GM12891 (cell line): ENCODE measurements around the gene GCK.

Experiments used
- DNase-seq: peaks from one replicate; pipeline ENCODE4 v3.0.0; 2011; ENCODE audit warnings: low spot score; ENCODE audit not compliant: insufficient read length
- FAIRE-seq: peaks from 2 replicates; lab custom pipeline; 2011; peaks lifted over from hg19 to GRCh38; lab: Jason Lieb, UNC
- PAX5 ChIP-seq: IDR thresholded peaks from 2 replicates; pipeline ENCODE4 v1.6.1; 2011; ENCODE audit warnings: low read length, moderate library complexity, mild to moderate bottlenecking; ENCODE audit not compliant: insufficient read depth, severe bottlenecking
- POLR2A ChIP-seq: IDR thresholded peaks from 2 replicates; pipeline ENCODE4 v1.6.1; 2011; ENCODE audit warnings: low read depth, low read length, control low read depth
- POLR2AphosphoS5 ChIP-seq: IDR thresholded peaks from 2 replicates; pipeline ENCODE4 v1.6.1; 2011; ENCODE audit warnings: low read depth, low read length, control low read depth
- POU2F2 ChIP-seq: IDR thresholded peaks from 2 replicates; pipeline ENCODE4 v1.6.1; 2011; ENCODE audit warnings: low read depth, mild to moderate bottlenecking, control low read depth, low read length, moderate library complexity
- SPI1 ChIP-seq: IDR thresholded peaks from 2 replicates; pipeline ENCODE4 v1.6.1; 2011; ENCODE audit warnings: low read depth, low read length, control low read depth
- TAF1 ChIP-seq: IDR thresholded peaks from 2 replicates; pipeline ENCODE4 v1.6.1; 2011; ENCODE audit warnings: low read depth, low read length, control low read depth

GCK gene

GRCh38 chr7:44222776-44223261 is 33.6 kb upstream of the GCK start:
- TF ChIP-seq POLR2AphosphoS5 (no peak), POU2F2 (peak; percentile 98), TAF1 (no peak), SPI1 (no peak), POLR2A (no peak)
- no peak for DNase-seq
- FAIRE-seq, result peak; percentile 16

- no peak for TF ChIP-seq POU2F2
- no peak for TF ChIP-seq PAX5
- TF ChIP-seq POLR2A, result no peak
- TF ChIP-seq TAF1, result no peak
- no peak for TF ChIP-seq SPI1
- no peak for TF ChIP-seq POLR2AphosphoS5
- FAIRE-seq (no peak), DNase-seq (no peak)
Observed at GRCh38 chr7:44222074-44222473, 32.8 kb upstream of the GCK start.

DNA sequence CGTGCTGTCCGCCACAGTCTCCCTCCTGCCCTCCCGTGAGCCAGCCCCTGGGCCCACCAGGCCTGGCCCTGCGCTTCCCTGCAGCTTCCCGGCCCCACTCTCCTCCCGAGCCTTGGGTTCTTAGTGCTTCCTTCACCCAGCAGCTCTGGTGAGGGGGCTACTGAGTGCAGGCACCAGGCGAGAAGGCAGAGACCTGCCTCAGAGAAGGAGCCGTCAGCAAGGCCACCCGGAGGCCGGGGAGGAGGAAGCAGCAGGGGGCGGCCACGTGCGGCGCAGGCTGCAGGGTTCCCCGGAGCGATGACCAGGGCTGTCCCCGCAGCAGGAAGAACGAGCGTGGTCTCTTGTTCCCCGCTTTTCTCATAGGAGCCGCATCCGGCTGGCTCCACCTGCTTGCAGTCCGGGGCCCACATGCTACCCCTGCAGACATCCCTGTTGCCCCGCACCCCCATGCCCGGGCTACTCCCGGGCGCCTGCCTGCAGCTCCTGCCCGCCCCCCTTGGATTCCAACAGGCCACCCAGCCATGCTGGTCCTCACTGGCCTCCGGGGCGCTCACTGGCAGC is 32.1 kb upstream of the GCK start:
- TF ChIP-seq POU2F2 (no peak), POLR2A (no peak), SPI1 (no peak), POLR2AphosphoS5 (no peak), PAX5 (no peak), TAF1 (no peak)
- FAIRE-seq, result no peak
- DNase-seq, result no peak

- TF ChIP-seq PAX5, result no peak
- no peak for TF ChIP-seq TAF1
- no peak for TF ChIP-seq POLR2A
- no peak for TF ChIP-seq SPI1
- no peak for TF ChIP-seq POU2F2
- no peak for TF ChIP-seq POLR2AphosphoS5
- FAIRE-seq (no peak), DNase-seq (no peak)
Observed at GRCh38 chr7:44220358-44221112, 31.3 kb upstream of the GCK start.

- no peak for FAIRE-seq
- TF ChIP-seq PAX5, result no peak
- TF ChIP-seq POLR2AphosphoS5, result no peak
- no peak for TF ChIP-seq TAF1
- TF ChIP-seq SPI1, result no peak
- no peak for DNase-seq
Observed at GRCh38 chr7:44220046-44220357, 30.8 kb upstream of the GCK start.

- TF ChIP-seq POLR2A, result no peak
- TF ChIP-seq POLR2AphosphoS5, result no peak
- no peak for TF ChIP-seq POU2F2
- FAIRE-seq (no peak), DNase-seq (no peak)
Observed at GRCh38 chr7:44219371-44220045, 30.3 kb upstream of the GCK start.

- DNase-seq (peak; percentile 25), FAIRE-seq (no peak)
- TF ChIP-seq PAX5 (no peak), POLR2AphosphoS5 (no peak), TAF1 (no peak), POLR2A (no peak), SPI1 (no peak), POU2F2 (no peak)
Observed at GRCh38 chr7:44218418-44219201, 29.4 kb upstream of the GCK start.

DNA sequence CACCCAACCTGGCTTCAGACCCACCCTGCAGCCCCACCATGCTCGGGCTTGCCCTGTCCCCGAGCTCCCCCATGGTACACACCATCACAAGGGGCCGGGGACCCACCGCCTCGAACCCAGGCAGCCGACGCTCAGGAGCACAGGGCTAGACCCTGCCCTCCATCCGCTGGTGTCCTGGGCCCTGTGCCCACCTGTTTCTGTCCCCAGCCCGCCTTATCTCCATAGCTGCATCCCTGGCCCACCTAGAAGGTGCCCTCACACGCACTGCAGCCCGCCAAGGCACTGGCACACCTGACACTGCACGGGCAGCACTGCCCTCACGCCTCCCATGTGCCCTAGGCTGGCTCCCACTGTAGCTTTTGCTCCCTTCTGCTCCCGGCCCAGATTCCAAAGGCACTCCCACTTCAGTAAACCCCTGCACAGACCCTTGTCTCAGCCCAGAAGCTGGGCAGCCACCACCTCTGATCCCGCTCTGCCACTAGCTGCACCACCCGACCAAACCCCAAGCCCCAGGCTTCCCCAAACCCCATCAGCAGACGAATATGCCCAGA is 28.7 kb upstream of the GCK start:
- FAIRE-seq, result no peak
- DNase-seq, result no peak
- TF ChIP-seq TAF1, result no peak
- TF ChIP-seq POLR2AphosphoS5, result no peak
- TF ChIP-seq POU2F2, result no peak
- TF ChIP-seq SPI1, result no peak
- TF ChIP-seq PAX5, result no peak
- TF ChIP-seq POLR2A, result no peak

DNA sequence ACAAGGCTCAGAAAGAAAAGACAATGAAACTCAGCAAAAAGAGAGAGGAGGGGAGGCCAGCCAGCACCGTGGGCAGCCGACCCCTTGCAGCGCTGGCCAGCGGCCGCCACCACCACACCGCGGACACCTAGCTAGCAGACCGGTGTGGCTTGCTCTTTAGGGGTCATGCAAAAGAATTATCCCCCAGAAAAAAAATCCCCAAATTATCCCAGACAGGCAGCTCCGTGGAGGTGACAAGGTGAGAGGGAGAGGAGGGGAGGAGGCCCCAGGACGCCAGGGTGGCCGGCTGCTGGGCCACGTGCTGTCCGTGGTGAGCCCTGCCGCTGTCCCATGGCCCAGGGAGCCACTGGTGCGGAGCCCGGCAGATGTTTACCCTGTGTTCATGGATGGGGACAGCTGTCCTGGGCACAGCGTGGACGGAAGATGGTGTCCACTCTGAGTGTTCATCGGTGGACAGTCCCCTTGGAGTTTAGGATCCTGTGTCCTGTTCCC is 28.0 kb upstream of the GCK start:
- no peak for DNase-seq
- TF ChIP-seq POLR2AphosphoS5, result no peak
- no peak for TF ChIP-seq PAX5
- no peak for TF ChIP-seq POLR2A
- no peak for TF ChIP-seq POU2F2
- TF ChIP-seq TAF1, result no peak
- TF ChIP-seq SPI1, result no peak
- no peak for FAIRE-seq
